ENCODE results near the gene PI4KB.
A peak's percentile ranks its signal among the peaks of the same experiment; 100 is the strongest.
"Not testable (repeated sequence)": the region's sequence is repeated elsewhere in the genome, so short reads cannot be mapped to it uniquely, and the experiment has no call there.

PI4KB gene

GRCh38 chr1:151327223-151327902 is at the start of gene PI4KB:
PI4KB (minus strand) TSS chr1:151327416; CDS start chr1:151316481, 10,935 bp downstream.
- intact Hi-C loops (cut with DNase I) = no loop called here
- DNase-seq = peak; percentile 69 to 97 (median 92)

DNA sequence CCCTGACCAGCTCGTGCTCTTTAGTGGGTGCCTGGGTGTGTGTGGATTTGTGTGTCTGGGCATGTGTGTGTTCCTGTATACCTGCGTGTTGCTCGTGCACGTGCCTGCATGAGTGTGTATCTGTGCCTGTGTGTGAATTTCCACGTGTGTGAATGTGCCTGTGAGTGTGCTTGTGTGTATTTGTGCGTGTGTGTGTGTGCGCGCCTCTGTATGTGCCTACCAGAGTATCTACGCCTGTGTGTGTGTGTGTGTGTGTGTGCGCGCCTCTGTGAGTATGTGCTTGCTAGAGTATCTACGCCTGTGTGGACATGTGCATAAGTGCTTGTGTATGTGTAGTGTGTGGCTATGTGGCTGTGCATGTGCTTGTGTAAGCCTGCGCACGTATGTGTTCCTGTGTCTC is 46.0 kb upstream of the PI4KB start:
- no peak for DNase-seq
- intact Hi-C loops (cut with DNase I) = no loop called here

- intact Hi-C loops (cut with DNase I) = no loop called here
- peak; percentile 31 to 85 (median 60) for DNase-seq
These were observed 45.1 kb upstream of the PI4KB start, which contains the start of gene SELENBP1 for GRCh38 chr1:151372058-151372934. SELENBP1 (minus strand) TSS chr1:151372705; CDS start chr1:151372641, 64 bp downstream.

GRCh38 chr1:151371370-151372057 is 44.3 kb upstream of the PI4KB start:
- intact Hi-C loops (cut with DNase I) = no loop called here
- peak in 40 of 42 donors; percentile 9 to 72 (median 48) for DNase-seq

- DNase-seq = peak in 3 of 42 donors; percentile 9 to 38 (median 15)
- intact Hi-C loops (cut with DNase I) = no loop called here
These were observed 43.1 kb upstream of the PI4KB start for GRCh38 chr1:151370211-151370911.

DNA sequence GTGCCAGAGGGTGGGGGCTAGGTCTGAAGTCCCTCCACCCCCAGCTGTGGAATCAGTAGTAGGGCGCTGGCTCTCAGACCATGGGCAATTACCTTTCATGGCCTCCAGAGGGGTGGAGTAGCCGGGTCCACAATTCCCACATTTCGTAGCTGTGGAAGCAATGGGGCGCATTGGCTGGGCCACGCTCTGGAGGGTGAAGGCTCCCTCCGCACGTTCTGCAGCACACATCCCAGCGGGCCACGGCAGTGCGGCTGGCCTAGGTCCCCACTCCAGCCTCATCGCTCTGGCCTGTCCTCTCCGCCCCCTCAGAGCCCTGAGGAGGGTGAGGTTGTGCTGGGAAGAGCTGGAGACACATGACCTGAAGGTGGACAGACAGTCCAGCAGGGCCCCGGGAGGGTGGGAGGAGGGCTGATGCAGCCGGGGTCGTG is 42.4 kb upstream of the PI4KB start:
- intact Hi-C loops (cut with DNase I) = no loop called here

DNA sequence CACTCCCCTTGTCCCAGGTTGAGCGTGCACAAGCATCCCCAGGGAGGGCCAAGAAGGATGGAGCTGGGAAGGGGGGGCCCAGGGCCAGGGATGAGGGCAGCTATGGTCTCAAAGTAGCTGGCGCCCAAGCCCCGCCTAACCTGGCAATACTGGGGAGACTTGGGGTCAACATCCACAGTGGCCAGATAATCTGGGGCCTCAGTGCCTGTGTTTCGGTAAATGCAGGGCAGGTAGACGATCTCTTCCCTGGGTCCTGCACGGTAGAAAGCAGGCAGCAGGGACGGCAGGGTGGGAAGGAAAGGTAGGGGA is 42.0 kb upstream of the PI4KB start:
- DNase-seq = no peak
- intact Hi-C loops (cut with DNase I) = no loop called here

More for the DNA sequence above, 42.4 kb upstream of the PI4KB start:
- DNase-seq = no peak

DNA sequence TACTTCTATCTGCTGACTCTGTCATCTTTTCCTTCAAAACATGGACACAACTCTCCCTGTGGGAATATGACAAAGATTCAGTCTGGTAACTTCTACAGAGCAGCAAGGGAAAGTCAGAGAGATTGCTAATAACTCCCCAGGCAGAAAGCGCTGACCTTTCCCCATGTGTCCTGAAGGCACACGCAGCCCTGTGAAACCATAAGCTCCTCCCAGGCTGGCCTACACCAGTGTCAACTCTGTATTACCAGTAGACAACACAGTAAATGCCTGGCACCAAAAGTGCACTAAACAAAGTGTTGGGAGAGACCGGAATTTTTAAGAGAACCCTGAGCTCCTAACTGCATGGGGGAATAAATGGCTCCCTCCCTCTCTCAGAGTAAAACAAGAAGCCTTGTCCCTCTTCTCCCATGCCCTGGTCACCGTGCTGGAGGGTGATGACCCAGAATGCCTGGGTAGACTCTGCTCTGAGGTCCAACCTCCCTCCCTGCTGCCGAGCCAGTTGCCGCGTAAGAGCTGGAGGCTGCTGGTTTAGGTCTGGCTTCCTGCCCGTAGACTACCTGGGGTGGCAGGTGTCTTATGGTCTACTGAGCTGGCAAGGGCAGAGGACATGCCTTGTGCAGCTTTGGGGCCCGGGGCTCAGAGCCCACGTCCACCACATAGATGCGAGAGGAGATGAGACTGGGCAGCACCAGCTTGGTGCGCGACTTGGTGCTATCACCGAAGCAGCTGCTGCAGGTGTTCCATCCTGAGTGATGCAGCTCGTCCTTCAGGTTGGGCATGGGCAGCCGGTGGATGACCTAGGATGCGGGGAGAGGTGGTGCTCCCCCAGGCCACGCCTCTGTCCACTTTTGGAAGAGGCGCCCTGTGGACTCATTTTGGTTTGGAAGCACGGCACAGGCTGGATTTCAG is 41.4 kb upstream of the PI4KB start:
- intact Hi-C loops (cut with DNase I) = no loop called here
- DNase-seq = no peak

DNA sequence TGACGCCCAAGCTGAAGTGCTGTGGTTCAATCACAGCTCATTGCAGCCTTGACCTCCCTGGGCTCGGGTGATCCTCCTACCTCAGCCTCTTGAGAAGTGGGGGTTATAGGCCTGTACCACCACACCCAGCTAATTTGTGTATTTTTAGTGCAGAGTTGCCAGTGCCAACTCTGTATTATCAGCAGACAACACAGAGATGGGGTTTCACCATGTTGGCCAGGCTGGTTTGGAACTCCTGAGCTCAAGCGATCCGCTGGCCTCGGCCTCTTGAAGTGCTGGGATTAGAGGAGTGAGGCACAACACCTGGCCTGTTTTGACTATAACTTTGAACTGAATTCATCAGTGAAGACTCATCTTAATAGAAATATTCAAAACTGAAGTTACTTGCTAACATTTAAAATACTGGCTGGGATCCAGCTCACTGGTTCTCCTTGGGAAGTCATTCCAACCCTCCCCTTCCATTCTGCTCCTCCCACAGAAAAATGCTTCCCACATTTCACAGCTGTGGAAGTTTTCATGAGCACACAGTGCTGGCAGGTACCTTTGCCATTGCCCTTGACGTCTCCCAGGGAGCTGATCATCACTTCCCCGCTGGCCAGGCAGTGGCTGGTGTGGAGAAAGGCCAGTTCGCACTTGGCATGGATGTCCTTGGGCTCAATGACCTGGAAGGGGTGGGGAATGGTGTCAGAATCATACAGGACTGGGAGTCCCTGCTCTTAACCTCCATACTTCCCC is 40.6 kb upstream of the PI4KB start:
- intact Hi-C loops (cut with DNase I) = no loop called here
- peak in 27 of 42 donors; percentile 9 to 80 (median 37) for DNase-seq

- intact Hi-C loops (cut with DNase I) = no loop called here
These were observed 37.8 kb upstream of the PI4KB start for GRCh38 chr1:151364996-151365395.

DNA sequence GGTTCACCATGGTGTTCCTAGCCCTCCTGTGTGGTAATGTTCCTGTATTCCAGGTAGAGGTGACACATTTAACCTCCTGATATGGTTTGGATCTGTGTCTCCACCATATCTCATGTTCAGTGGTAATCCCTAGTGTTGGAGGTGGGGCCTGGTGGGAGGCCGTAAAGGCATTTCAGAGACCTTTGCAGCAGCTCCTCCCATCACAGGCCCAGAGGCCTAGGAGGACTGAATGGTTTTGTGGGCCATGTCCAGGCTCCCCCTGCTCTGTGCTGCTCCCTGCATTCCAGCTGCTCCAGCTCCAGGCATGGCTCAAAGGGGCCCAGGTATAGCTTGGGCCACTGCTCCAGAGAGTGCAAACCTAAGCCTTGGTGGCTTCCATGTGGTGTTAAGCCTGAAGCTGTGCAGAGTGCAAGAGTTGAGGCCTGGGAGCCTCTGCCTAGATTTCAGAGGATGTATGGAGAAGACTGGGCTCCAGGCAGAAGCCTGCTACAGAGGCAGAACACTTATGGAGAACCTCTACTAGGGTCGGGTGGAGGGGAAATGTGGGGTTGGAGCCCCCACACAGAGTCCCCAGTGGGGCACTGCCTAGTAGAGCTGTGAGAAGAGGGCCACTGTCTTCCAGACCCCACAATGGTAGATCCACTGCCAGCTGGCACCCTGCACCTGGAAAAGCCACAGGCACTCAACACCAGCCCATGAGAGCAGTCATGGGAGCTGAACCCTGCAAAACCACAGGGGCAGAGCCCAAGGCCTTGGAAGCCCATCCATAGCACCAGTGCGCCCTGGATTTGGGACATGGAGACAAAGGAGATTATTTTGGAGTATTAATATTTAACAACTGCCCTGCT is 35.3 kb upstream of the PI4KB start:
- intact Hi-C loops (cut with DNase I) = no loop called here
- no peak for DNase-seq

More at GRCh38 chr1:151364996-151365395, 37.8 kb upstream of the PI4KB start:
- DNase-seq = no peak

DNA sequence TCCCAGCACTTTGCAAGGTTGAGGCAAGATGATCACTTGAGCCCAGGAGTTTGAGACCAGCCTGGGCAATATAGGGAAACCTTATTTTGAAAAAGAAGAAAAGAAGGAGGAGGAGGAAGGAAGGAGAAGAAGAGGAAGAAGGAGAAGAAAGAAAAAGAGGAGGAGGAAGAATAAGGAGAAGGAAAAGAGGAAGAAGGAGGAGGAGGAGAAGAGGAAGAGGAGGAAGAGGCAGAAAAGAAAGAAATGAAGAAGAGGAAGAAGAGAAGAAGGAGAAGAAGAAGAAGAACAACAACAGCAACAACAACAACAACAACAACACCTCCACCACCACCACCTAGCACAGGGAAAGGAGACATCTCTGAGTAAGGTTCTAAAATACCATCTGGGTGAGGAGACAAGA is 34.7 kb upstream of the PI4KB start:
- DNase-seq = no peak
- intact Hi-C loops (cut with DNase I) = no loop called here

DNA sequence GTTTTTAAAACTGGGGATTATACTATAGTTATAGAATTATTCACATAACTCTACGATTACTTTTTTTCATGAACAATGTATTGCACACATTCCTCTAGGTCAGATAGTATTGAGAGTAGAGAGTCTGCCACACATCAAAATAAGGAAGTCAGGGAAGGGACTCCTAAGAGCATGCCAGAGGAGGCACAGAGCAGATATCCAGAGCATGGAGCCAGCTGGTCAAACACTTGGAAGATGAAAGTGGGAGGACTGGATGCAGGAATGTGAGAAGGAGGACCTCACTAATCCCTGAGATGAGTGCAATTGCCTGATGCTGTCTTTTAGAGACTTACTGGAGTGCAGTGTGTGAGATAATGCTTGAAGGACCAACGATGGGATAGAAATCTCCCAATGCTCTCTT is 29.5 kb upstream of the PI4KB start:
- DNase-seq = no peak
- intact Hi-C loops (cut with DNase I) = no loop called here

GRCh38 chr1:151352021-151352718 is 25.0 kb upstream of the PI4KB start:
- no peak for DNase-seq
- intact Hi-C loops (cut with DNase I) = no loop called here

GRCh38 chr1:151350323-151350722 is 23.1 kb upstream of the PI4KB start:
- DNase-seq = not testable (repeated sequence)

More at GRCh38 chr1:151350323-151350722, 23.1 kb upstream of the PI4KB start:
- intact Hi-C loops (cut with DNase I) = not testable (repeated sequence)
